Stimulated activated CD8-positive, alpha-beta memory T cell treated with anti-CD3 and anti-CD28 coated beads, Interleukin-12 subunit alpha, Interleukin-12 subunit beta, amount 100 ng/mL, for 24 hours (primary cell): ENCODE results near the gene COL23A1.

ENCODE experiments used
- DNase-seq: peaks from one replicate; pipeline ENCODE4 v3.0.0-alpha.2; 2020; ENCODE audit errors: extremely low read depth

Gene COL23A1

DNA sequence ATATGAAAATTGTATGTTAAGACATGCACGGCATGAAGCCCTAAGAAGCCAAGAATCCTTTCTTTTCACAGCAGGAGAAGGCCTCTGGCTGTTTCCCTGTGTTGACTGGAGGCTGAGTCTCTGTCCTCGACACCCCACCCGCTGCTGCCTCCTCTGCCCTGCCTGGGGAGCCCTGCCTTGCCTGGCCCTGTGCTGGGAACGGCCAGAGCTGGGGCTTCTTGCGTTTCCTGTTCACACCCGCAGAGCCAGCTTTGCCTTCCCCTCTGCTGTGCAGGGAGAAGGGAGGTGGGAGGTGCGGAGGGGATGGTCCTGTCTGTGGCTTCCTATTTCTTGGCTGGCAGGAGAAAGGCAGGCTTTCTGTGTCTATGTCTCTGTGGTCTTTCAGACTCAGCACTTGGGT lies 396.2 kb downstream of the COL23A1 start:
- no peak for DNase-seq

DNA sequence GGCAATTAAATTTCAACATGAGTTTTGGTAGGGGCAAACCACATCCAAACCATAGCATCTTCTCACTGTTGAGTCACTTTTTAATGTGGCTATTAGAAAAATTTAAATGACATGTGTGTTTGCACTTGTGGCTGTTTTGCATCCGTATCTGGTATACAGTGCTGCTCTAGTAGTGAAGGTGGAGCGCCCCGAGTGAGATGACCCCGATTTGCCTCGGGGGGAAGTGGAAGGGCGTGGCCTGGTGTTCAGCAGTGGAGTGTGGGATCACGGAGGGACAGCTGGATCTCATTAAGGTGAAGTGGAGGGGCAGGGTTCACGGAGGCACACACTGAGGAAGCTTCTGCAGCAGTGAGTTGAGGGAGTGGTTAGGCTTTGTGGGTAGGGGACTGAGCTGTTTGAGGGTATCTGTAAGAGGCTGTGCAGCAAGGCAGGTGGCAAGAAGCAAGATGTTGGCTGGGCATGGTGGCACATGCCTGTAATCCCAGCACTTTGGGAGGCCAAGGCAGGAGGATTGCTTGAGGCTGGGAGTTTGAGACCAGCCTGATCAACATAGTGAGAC lies 396.9 kb downstream of the COL23A1 start:
- DNase-seq: no peak

DNA sequence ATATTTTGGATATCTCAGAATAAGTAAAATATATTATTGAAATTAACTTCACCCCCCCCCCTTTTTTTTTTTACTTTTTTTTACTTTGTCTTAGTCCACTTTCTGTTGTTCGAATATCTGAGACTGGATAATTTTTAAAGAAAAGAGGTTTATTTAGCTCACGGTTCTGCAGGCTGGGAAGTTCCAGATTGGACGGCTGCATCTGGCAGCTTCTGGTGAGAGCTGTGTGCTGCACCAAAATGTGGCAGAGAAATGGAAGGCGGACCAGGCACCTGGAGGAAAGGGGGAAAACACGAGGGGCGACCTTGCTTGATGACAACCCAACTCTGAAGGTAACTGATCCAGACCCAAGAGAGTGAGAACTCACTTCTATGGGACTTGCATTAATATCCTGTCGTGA lies 397.4 kb downstream of the COL23A1 start:
- no peak for DNase-seq

DNA sequence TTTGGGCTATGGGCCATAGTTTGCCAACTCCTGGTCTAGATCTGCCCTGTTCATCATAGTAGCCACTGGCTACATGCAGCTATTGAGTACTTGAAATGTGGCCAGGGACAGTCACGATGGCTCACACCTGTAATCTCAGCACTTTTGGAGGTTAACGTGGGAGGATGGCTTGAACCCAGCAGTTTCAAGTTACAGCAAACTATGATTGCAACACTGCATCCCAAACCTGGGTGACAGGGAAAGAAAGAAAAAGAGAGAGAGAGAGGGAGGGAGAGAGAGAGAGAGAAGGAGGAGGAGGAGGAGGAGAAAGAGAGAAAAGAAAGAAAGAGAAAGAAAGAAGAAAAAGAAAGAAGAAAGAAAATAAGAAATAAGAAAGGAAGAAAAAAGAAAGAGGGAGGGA lies 397.9 kb downstream of the COL23A1 start:
- no peak for DNase-seq

DNA sequence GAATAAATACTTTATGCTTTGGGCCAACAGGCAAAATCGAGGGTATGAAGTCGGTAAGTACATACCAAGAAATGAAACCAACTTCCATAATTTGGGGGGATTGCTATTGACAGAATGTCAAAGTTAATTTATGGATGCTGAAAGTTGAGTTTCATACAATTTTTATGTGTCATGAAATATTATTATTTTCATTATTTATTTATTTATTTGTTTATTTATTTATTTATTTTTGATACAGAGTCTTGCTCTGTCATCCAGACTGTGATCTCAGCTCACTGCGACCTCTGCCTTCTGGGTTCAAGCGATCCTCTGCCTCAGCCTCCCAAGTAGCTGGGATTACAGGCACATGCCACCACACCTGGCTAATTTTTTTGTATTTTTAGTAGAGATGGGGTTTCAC lies 398.5 kb downstream of the COL23A1 start:
- DNase-seq: no peak

DNA sequence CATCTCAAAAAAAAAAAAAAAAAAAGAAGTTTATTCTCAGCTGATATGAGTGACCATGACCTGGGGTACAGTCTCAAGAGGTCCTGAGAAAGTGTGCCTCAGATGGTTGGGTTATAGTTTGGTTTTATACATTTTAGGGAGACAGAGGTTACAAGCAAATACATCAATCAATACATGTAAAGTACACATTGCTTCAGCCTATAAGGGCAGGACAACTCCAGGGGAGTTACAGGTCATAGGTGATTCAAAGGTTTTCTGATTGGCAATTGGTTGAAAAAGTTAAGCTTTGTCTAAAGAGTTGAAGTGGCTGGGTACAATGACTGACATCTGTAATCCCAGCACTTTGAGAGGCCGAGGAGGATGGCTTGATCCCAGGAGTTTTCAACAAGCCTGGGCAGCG lies 400.8 kb downstream of the COL23A1 start:
- DNase-seq: no peak
